Esophagus squamous epithelium (tissue), 5 donors: ENCODE data around the gene GTSF1L. TPM values are rescaled to one million over a fixed set of nuclear protein-coding genes. Genes with fewer than 3 reads are reported as not detected.

Experiments used
- DNase-seq: peaks from one replicate; lab custom pipeline; 2025; lab: John Stamatoyannopoulos, UW
- H3K27ac ChIP-seq, 4 donors: fragments of 200-600 bp; sonication (generic); one replicate each; pipeline ENCODE4 v1.5.1; 2016 to 2019; ENCODE audit warnings: mild to moderate bottlenecking in 1 of 4
- H3K27me3 ChIP-seq, 4 donors: fragments of 200-600 bp; sonication (generic); 1 replicate in 3 of 4; 2 replicates in 1 of 4; pipeline versions ENCODE4 v1.5.1 to v1.6.0; 2017 to 2021; ENCODE audit warnings: antibody characterized with exemption in 1 of 4
- H3K36me3 ChIP-seq, 3 donors: fragments of 200-600 bp; sonication (generic); one replicate each; pipeline ENCODE4 v1.5.1; 2016 to 2019
- H3K4me1 ChIP-seq, 3 donors: fragments of 200-600 bp; sonication (generic); one replicate each; pipeline ENCODE4 v1.5.1; 2017 to 2019
- H3K4me3 ChIP-seq, 4 donors: fragments of 200-600 bp; sonication (generic); 1 replicate in 3 of 4; 2 replicates in 1 of 4; pipeline ENCODE4 v1.5.1; 2016 to 2019; ENCODE audit warnings: mild to moderate bottlenecking in 2 of 4, moderate library complexity in 1 of 4
- H3K9me3 ChIP-seq, 3 donors: fragments of 200-600 bp; sonication (generic); one replicate each; pipeline ENCODE4 v1.5.1; 2016 to 2019
- CTCF ChIP-seq, 6 experiments: fragments of 450-650 bp in 4 of 6; fragments of 200-600 bp in 2 of 6; sonication (generic) in 2 of 6; IDR thresholded peaks; one replicate each; pipeline ENCODE4 v1.5.1; 2016 to 2019; ENCODE audit warnings: antibody characterized with exemption in 6 of 6, mild to moderate bottlenecking in 4 of 6, moderate library complexity in 4 of 6
- POLR2A ChIP-seq, 4 donors: fragments of 450-650 bp; IDR thresholded peaks; one replicate each; pipeline ENCODE4 v1.6.1; 2017; ENCODE audit warnings: antibody characterized with exemption in 4 of 4, mild to moderate bottlenecking in 4 of 4, moderate library complexity in 3 of 4
- WGBS, 2 donors: methylation state at CpG; one replicate each; pipeline ENCODE4 v1.1.5; 2018; 5-methylcytosine and 5-hydroxymethylcytosine counted together
- intact Hi-C: fragments of 100-400 bp; cut with DNase I; formaldehyde crosslinking; loops from one replicate; pipeline ENCODE4 v1.15.0; 2022
- total RNA-seq, 4 donors: library from RNA; depleted of rRNA; stranded (reverse); fragments of >200 nt; gene quantifications; one replicate each; pipeline ENCODE4 v1.1.0, GENCODE V29; 2016
- donor health status: DM: yes; HTN: yes; CAD: no.

The GTSF1L gene
- total RNA-seq, 4 donors from 2014 or later: not detected

- H3K36me3 ChIP-seq: no peaks in the 10 kb centered on the region
- H3K9me3 ChIP-seq: no peaks in the 10 kb centered on the region
- no peak overlapping the region for H3K4me3 ChIP-seq
- H3K27ac ChIP-seq: no peak overlapping the region
- no peaks in the 10 kb centered on the region for H3K4me1 ChIP-seq
- intact Hi-C loops: no loop called here
- H3K27me3 ChIP-seq: no peaks in the 10 kb centered on the region
- no peak for DNase-seq
- 85 to 90% methylated on average over 4 of the region's 4 CpGs for WGBS, 2 donors
- TF ChIP-seq CTCF (IDR thresholded peaks at IDR 0.05) (no peak), POLR2A (IDR thresholded peaks at IDR 0.05) (no peak)
Measured at GRCh38 chr20:43689165-43689564, 37.6 kb downstream of the GTSF1L start.

DNA sequence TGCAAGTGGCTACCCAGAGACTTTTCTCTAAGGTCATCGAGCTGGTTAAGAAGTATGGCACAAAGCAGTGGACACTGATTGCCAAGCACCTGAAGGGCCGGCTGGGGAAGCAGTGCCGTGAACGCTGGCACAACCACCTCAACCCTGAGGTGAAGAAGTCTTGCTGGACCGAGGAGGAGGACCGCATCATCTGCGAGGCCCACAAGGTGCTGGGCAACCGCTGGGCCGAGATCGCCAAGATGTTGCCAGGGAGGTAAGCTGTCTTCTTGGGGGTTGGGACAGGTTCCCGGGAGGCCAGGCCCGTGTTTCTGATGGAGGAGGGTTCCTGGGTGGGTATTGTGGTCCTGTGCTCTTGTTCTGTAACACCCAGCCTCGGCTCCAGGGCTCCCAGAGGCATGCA, 40.0 kb downstream of the GTSF1L start:
- intact Hi-C loops: no loop called here
- Histone ChIP-seq H3K4me3 (no peak overlapping the region), H3K36me3 (no peaks in the 10 kb centered on the region), H3K9me3 (no peaks in the 10 kb centered on the region), H3K27me3 (no peaks in the 10 kb centered on the region), H3K27ac (no peak overlapping the region), H3K4me1 (no peaks in the 10 kb centered on the region)
- no peak for DNase-seq
- TF ChIP-seq POLR2A (IDR thresholded peaks at IDR 0.05) (no peak), CTCF (IDR thresholded peaks at IDR 0.05) (no peak)
- WGBS, 2 donors: 97% methylated on average over 5 of the region's 13 CpGs; no CpG with 5 or more reads in 1 of the 2 donors

DNA sequence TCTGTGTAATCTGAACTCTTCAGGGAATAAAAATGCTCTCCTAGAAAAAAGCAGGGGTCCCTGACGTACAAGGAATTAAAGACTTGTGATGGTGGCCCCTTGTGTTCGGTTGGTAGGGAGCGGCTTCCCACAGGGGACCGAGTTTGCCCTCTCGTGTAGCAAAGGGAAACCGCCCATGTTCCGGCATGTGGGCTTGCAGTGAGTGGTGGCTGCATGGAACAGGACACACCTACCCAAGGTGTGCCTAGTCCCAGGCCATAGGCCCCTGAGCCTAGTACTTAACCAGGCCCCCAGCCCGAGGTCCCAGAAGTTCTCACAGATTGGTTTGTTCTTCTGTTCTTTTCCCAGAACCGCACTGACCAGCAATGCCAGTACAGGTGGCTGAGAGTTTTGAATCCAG, 44.4 kb downstream of the GTSF1L start:
- Histone ChIP-seq H3K27ac (peak overlapping the region in 1 of 4 donors; percentile 28), H3K27me3 (no peaks in the 10 kb centered on the region), H3K36me3 (no peaks in the 10 kb centered on the region), H3K4me3 (no peak overlapping the region), H3K4me1 (no peaks in the 10 kb centered on the region), H3K9me3 (no peaks in the 10 kb centered on the region)
- no peak for DNase-seq
- 67 to 98% methylated on average over 1 to 8 of the region's 9 CpGs for WGBS, 2 donors
- intact Hi-C loops: no loop called here
- no peak for TF ChIP-seq POLR2A (IDR thresholded peaks at IDR 0.05)
- TF ChIP-seq CTCF (IDR thresholded peaks at IDR 0.05): no peak

GRCh38 chr20:43681991-43682410, 44.8 kb downstream of the GTSF1L start:
- Histone ChIP-seq H3K27ac (peak overlapping the region in 1 of 4 donors; percentile 28), H3K4me3 (no peak overlapping the region), H3K4me1 (no peaks in the 10 kb centered on the region), H3K36me3 (no peaks in the 10 kb centered on the region), H3K9me3 (no peaks in the 10 kb centered on the region), H3K27me3 (no peaks in the 10 kb centered on the region)
- intact Hi-C loops: no loop called here
- TF ChIP-seq CTCF (IDR thresholded peaks at IDR 0.05) (no peak), POLR2A (IDR thresholded peaks at IDR 0.05) (no peak)
- DNase-seq: peak; percentile 39
- WGBS, 2 donors: 50 to 75% methylated on average over 1 to 2 of the region's 2 CpGs

GRCh38 chr20:43681468-43681942, 45.3 kb downstream of the GTSF1L start:
- intact Hi-C loops: no loop called here
- no peaks in the 10 kb centered on the region for H3K9me3 ChIP-seq
- no peak overlapping the region for H3K4me3 ChIP-seq
- 82 to 85% methylated on average over 3 to 6 of the region's 8 CpGs for WGBS, 2 donors
- H3K27ac ChIP-seq: peak overlapping the region in 1 of 4 donors; percentile 8
- no peaks in the 10 kb centered on the region for H3K27me3 ChIP-seq
- no peak for DNase-seq
- no peaks in the 10 kb centered on the region for H3K36me3 ChIP-seq
- no peak for TF ChIP-seq POLR2A (IDR thresholded peaks at IDR 0.05)
- TF ChIP-seq CTCF (IDR thresholded peaks at IDR 0.05): no peak
- no peaks in the 10 kb centered on the region for H3K4me1 ChIP-seq
